WTC11 (cell line): ENCODE data around the gene CACNA2D1. TPM values are rescaled to one million over a fixed set of nuclear protein-coding genes. Genes with fewer than 3 reads are reported as not detected.

Experiments used
- ATAC-seq: fragments of 200-7000 bp; cut with Tn5 transposase; 2 replicates; pipeline ENCODE4 v1.10.0; 2021; ENCODE audit warnings: mild to moderate bottlenecking, moderate library complexity
- CTCF ChIA-PET: fragments of 300-600 bp; sonication (Branson Sonifier 250); formaldehyde crosslinking; loops from one replicate; lab custom pipeline; 2021; ENCODE audit warnings: antibody characterized with exemption; lab: Charles Lee
- POLR2A ChIA-PET: fragments of 350-600 bp; sonication (Branson Sonifier 250); formaldehyde crosslinking; loops from one replicate; lab custom pipeline; 2021; ENCODE audit warnings: antibody characterized with exemption; lab: Charles Lee
- DNase-seq: peaks from one replicate; pipeline ENCODE4 v3.0.0; 2021; ENCODE audit warnings: low spot score
- H3K27ac Mint-ChIP-seq: 2 replicates; pipeline ENCODE4 v1.8.0; 2021; ENCODE audit warnings: mixed read lengths
- H3K27me3 Mint-ChIP-seq: 2 replicates; pipeline ENCODE4 v1.8.0; 2021; ENCODE audit warnings: low read depth, mild to moderate bottlenecking, moderate library complexity, mixed read lengths
- H3K36me3 Mint-ChIP-seq: 2 replicates; pipeline ENCODE4 v1.8.0; 2021; ENCODE audit warnings: mixed read lengths
- H3K4me1 Mint-ChIP-seq: 2 replicates; pipeline ENCODE4 v1.8.0; 2022; ENCODE audit warnings: mixed read lengths
- H3K4me3 Mint-ChIP-seq: 2 replicates; pipeline ENCODE4 v1.8.0; 2021; ENCODE audit warnings: mild to moderate bottlenecking, moderate library complexity, mixed read lengths
- H3K9me3 Mint-ChIP-seq: 2 replicates; pipeline ENCODE4 v1.8.0; 2021; ENCODE audit warnings: mixed read lengths
- ATF2 ChIP-seq: sonication (generic); formaldehyde crosslinking; IDR thresholded peaks from 2 replicates; pipeline ENCODE4 v1.8.1; 2022; ENCODE audit warnings: low read depth, missing genetic modification reagents, borderline replicate concordance
- ATF3 ChIP-seq: sonication (generic); formaldehyde crosslinking; conservative IDR thresholded peaks from 2 replicates; pipeline ENCODE4 v1.8.1; 2022; ENCODE audit warnings: mild to moderate bottlenecking, missing genetic modification reagents
- CBFB ChIP-seq: sonication (generic); formaldehyde crosslinking; IDR thresholded peaks from 2 replicates; pipeline ENCODE4 v1.8.1; 2022; ENCODE audit warnings: mild to moderate bottlenecking, low read depth, missing genetic modification reagents
- CREM ChIP-seq: sonication (generic); formaldehyde crosslinking; IDR thresholded peaks from 2 replicates; pipeline ENCODE4 v1.8.1; 2022; ENCODE audit warnings: mild to moderate bottlenecking, missing genetic modification reagents, moderate library complexity
- E2F1 ChIP-seq: sonication (generic); formaldehyde crosslinking; IDR thresholded peaks from 2 replicates; pipeline ENCODE4 v1.8.0; 2022; ENCODE audit warnings: mild to moderate bottlenecking, missing genetic modification reagents
- ELF4 ChIP-seq: sonication (generic); formaldehyde crosslinking; IDR thresholded peaks from 2 replicates; pipeline ENCODE4 v1.8.1; 2022; ENCODE audit warnings: low read depth, mild to moderate bottlenecking, moderate library complexity, missing genetic modification reagents
- IRF1 ChIP-seq: sonication (generic); formaldehyde crosslinking; IDR thresholded peaks from 2 replicates; pipeline ENCODE4 v1.8.0; 2023; ENCODE audit warnings: missing genetic modification reagents
- MLX ChIP-seq: sonication (generic); formaldehyde crosslinking; IDR thresholded peaks from 2 replicates; pipeline ENCODE4 v1.8.1; 2023; ENCODE audit warnings: mild to moderate bottlenecking, missing genetic modification reagents, moderate library complexity
- MYBL2 ChIP-seq: sonication (generic); formaldehyde crosslinking; IDR thresholded peaks from 2 replicates; pipeline ENCODE4 v1.8.1; 2023; ENCODE audit warnings: mild to moderate bottlenecking, moderate library complexity, missing genetic modification reagents
- NFYB ChIP-seq: sonication (generic); formaldehyde crosslinking; conservative IDR thresholded peaks from 2 replicates; pipeline ENCODE4 v1.8.0; 2022; ENCODE audit warnings: low read depth, missing genetic modification reagents
- NR1H2 ChIP-seq: sonication (generic); formaldehyde crosslinking; IDR thresholded peaks from 2 replicates; pipeline ENCODE4 v1.9.0; 2021; ENCODE audit warnings: mild to moderate bottlenecking, moderate library complexity, missing genetic modification reagents
- NR3C1 ChIP-seq: sonication (generic); formaldehyde crosslinking; conservative IDR thresholded peaks from 2 replicates; pipeline ENCODE4 v1.8.1; 2023; ENCODE audit warnings: low read depth, mild to moderate bottlenecking, missing genetic modification reagents
- PRDM15 ChIP-seq: sonication (generic); formaldehyde crosslinking; IDR thresholded peaks from 2 replicates; pipeline ENCODE4 v1.8.0; 2022; ENCODE audit warnings: missing genetic modification reagents
- PREB ChIP-seq: sonication (generic); formaldehyde crosslinking; IDR thresholded peaks from 2 replicates; pipeline ENCODE4 v1.8.1; 2022; ENCODE audit warnings: mild to moderate bottlenecking, missing genetic modification reagents, moderate library complexity, borderline replicate concordance
- PRRX2 ChIP-seq: fragments of 250-450 bp; sonication (Bioruptor Pico); IDR thresholded peaks from 2 replicates; pipeline ENCODE4 v1.8.0; 2021; ENCODE audit warnings: mild to moderate bottlenecking
- USF2 ChIP-seq: sonication (generic); formaldehyde crosslinking; IDR thresholded peaks from 2 replicates; pipeline ENCODE4 v1.8.1; 2023; ENCODE audit warnings: mild to moderate bottlenecking, missing genetic modification reagents, moderate library complexity
- ZNF416 ChIP-seq: fragments of 250-450 bp; sonication (Bioruptor Pico); IDR thresholded peaks from 2 replicates; pipeline ENCODE4 v1.9.0; 2021; ENCODE audit warnings: mild to moderate bottlenecking, inconsistent platforms
- ZNF423 ChIP-seq: fragments of 250-450 bp; sonication (Bioruptor Pico); IDR thresholded peaks from 2 replicates; pipeline ENCODE4 v2.1.2; 2022; ENCODE audit warnings: mild to moderate bottlenecking, moderate library complexity
- ZSCAN18 ChIP-seq: fragments of 250-450 bp; sonication (Bioruptor Pico); IDR thresholded peaks from 2 replicates; pipeline ENCODE4 v2.1.2; 2022; ENCODE audit warnings: mild to moderate bottlenecking, moderate library complexity
- total RNA-seq: library from RNA; stranded (reverse); gene quantifications from 3 replicates; pipeline ENCODE4 v1.2.3, GENCODE V29; 2021

Gene CACNA2D1
- total RNA-seq, 1 experiment from 2014 or later, result 33.3 TPM

- peak; percentile 30 for ATAC-seq
Measured at GRCh38 chr7:82313269-82313668, 130.3 kb downstream of the CACNA2D1 start.

GRCh38 chr7:82312646-82313045, 130.9 kb downstream of the CACNA2D1 start:
- no peaks in the 10 kb centered on the region for H3K27me3 Mint-ChIP-seq

More at GRCh38 chr7:82313269-82313668, 130.3 kb downstream of the CACNA2D1 start:
- peaks cover 11% of the 10 kb centered on the region for H3K9me3 Mint-ChIP-seq
- POLR2A ChIA-PET, result no interaction called here
- DNase-seq, result no peak
- peak overlapping the region; percentile 93 for H3K27ac Mint-ChIP-seq
- H3K4me1 Mint-ChIP-seq, result peaks cover 65% of the 10 kb centered on the region
- no peaks in the 10 kb centered on the region for H3K27me3 Mint-ChIP-seq
- 0 out of 2 replicates have a peak overlapping the region, but pooled peaks have one; percentile 17 for H3K4me3 Mint-ChIP-seq
- peaks cover 13% of the 10 kb centered on the region for H3K36me3 Mint-ChIP-seq
- no peak for TF ChIP-seq ZSCAN18 (CRISPR knock-in tag)
- TF ChIP-seq USF2 (CRISPR knock-in tag), result no peak
- no peak for TF ChIP-seq NR1H2
- no peak for TF ChIP-seq ZNF416 (CRISPR knock-in tag)
- no peak for TF ChIP-seq E2F1 (CRISPR knock-in tag)
- TF ChIP-seq PRRX2, result no peak
- no peak for TF ChIP-seq CBFB (CRISPR knock-in tag)
- TF ChIP-seq ATF2 (CRISPR knock-in tag), result no peak
- CTCF ChIA-PET, result interaction anchor here (0.5 kb wide), 1 partner anchor 99 kb away, joined by 5 read pairs; no protein-coding TSS in a partner anchor

More at GRCh38 chr7:82312646-82313045, 130.9 kb downstream of the CACNA2D1 start:
- Mint-ChIP-seq H3K4me3 (no peak overlapping the region), H3K36me3 (peaks cover 19% of the 10 kb centered on the region), H3K27ac (peak overlapping the region; percentile 93), H3K4me1 (peaks cover 65% of the 10 kb centered on the region), H3K9me3 (peaks cover 12% of the 10 kb centered on the region)
- ChIA-PET CTCF (interaction anchor here (0.5 to 0.6 kb wide), 2 partner anchors 100 to 167 kb away, joined by 4 to 5 read pairs; no protein-coding TSS in a partner anchor), POLR2A (no interaction called here)
- DNase-seq, result peak; percentile 18
- ATAC-seq, result peak; percentile 74
- TF ChIP-seq PRDM15 (CRISPR knock-in tag) (no peak), ATF3 (CRISPR knock-in tag) (no peak), CREM (no peak), ZNF423 (CRISPR knock-in tag) (no peak), NR3C1 (CRISPR knock-in tag) (no peak), MYBL2 (no peak), PREB (CRISPR knock-in tag) (no peak), NFYB (CRISPR knock-in tag) (no peak), IRF1 (CRISPR knock-in tag) (no peak), MLX (CRISPR knock-in tag) (no peak), ELF4 (CRISPR knock-in tag) (no peak)
